Endometrial microvascular endothelial cells (primary cell): ENCODE measurements around the gene POLR3GL. TPM values are rescaled to one million over a fixed set of nuclear protein-coding genes. Genes with fewer than 3 reads are reported as not detected.
"Not testable (repeated sequence)": the region's sequence is repeated elsewhere in the genome, so short reads cannot be mapped to it uniquely, and the experiment has no call there.

ENCODE experiments used
- in situ Hi-C: cut with HindIII; loops from 2 replicates; pipeline ENCODE4 v1.10.0; 2017; ENCODE audit warnings: low sequenced_read_pairs, low pct_unique_long_range_greater_than_20kb; ENCODE audit errors: inconsistent ontology term
- total RNA-seq: library from RNA; depleted of rRNA; stranded (reverse); fragments of >200 nt; gene quantifications from one replicate; pipeline ENCODE4 v1.2.3, GENCODE V29; 2015; ENCODE audit errors: inconsistent ontology term

Gene POLR3GL, protein sequence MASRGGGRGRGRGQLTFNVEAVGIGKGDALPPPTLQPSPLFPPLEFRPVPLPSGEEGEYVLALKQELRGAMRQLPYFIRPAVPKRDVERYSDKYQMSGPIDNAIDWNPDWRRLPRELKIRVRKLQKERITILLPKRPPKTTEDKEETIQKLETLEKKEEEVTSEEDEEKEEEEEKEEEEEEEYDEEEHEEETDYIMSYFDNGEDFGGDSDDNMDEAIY
- total RNA-seq = 11.2 TPM

DNA sequence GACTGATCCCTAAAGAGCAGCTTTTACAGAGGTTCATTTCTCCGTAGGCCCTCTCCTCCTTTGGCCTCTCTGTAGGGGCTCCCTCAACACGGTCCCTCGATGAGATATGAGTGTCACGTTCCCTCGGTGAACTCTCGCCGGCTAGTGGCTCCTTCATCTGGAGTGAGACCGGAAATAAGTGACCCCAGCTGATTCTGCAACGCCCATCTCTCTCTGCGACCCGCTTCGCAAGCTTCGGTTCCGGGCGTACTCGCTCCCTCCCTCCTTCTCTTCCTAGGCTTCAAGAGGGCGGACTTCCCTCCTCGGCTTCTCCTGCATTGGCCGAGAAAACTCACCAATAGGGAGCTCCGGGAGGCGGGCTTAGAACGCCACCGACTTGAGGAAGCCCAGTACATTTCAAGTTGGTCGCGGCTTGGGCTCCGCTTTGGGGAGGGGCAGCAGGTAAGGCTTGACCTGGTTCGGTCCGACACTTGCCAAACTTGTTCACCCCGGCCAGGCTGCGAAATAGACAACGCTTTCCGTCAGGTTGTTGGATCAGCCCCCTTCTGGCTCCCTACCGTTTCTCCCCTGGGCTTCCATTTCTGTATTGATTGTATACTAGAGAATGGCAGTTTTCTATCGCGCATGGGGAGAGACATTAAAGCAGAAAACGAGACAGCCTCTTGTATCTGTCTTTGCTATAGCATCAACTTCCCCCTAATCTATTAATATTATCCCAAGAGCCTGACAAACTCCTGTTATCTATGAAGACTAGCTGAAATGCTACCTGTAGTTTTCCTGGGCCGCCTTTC lies at the start of gene POLR3GL, which contains the start of gene ANKRD34A:
TSS of gene POLR3GL (plus strand) at position 363 of the 791 bp plus-strand sequence. CDS start 10,176 bp downstream, outside the sequence.
TSS of gene ANKRD34A (minus strand) at position 248 of the 791 bp plus-strand sequence. CDS start 2,816 bp downstream, outside the sequence.
- in situ Hi-C loops = loop anchor here (5.0 to 10.0 kb wide), 2 partner anchors 50 to 107 kb away; partner anchors contain the start of genes ITGA10, PEX11B and PIAS3

DNA sequence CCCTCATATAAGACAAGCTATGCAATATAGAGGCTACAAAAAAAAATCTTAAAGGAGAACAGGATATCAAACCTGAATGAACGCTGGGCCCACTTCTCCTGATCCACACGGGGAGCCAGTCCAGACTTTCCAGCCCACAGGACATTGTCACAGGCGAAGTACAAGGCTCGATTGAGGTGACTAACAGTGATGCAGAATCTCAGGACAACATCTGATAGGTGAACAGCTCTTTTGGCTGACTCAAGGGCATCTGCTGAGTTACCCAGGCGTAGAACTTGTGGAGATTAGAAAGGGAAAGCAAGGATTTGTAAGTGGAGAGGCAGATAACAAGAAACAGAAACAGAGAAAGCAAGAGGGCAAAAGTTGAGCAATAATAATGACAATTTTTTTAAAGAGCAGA lies 47.7 kb upstream of the POLR3GL start:
- in situ Hi-C loops = loop anchor here (10.0 kb wide), 1 partner anchor 48 kb away; the partner anchor contains the start of genes ANKRD34A and POLR3GL

DNA sequence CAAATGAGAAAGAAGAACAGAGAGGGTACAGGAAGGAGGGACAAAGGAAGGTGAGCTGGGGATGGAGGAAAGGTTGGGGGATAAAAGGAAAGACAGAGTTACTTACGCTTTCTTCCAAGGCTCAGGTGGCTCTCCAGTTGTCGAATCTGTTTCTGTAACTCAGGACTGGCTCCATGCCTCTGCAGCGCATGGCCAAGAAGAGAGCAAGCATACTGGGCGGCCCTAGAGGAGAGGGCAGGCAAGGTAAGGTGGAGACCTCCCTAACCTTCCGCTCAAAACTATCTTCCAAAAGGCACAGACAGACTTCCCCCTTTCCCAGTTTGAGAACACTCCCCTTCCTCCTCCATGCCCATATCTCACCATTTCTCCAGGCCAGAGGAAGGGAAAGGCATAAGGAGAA lies 46.9 kb upstream of the POLR3GL start:
- in situ Hi-C loops = loop anchor here (10.0 kb wide), 1 partner anchor 47 kb away; the partner anchor contains the start of genes ANKRD34A and POLR3GL

DNA sequence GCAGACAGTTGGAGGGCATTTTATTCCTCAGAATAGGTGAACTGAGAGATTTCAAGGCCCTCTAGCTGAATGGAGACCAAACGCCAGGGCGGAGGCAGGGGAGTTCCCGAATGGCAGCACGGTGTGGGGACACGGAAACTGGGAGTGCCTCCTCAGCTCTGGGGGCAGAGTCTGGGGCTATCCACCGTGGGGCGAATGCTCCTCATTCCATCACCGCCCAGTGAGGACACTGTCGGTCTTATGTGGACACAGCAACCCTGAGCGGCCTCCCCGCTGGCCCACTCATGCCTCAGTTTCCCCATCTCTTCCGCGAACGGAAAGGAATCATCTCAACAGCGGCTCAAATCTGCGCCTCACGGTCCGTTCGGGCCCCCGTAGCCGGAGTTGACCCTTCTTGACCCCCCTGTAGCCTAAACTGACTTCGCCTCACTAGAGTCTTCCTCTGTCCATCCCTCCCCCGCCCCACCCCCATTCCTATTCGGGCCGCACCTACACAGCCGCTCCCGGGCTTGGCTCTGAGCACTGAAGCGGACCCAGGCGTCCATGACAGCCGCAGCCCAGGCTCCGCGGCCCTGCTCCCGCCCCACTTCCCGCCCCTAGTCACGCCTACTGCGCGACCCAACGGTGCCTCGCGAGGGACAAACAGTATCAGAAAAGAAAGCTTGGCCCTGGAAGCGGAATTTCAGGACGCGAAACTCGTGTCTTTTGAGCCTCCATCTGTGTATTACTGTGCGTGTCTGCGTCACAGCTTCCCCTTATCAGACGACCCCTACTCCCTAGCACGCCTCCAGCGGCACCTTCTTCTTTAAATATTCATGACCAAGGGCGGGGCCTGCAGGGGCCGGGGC lies 46.1 kb upstream of the POLR3GL start, which contains the start of gene PEX11B:
TSS of gene PEX11B (minus strand) at position 574 of the 848 bp plus-strand sequence. CDS start at position 545, 29 bp downstream.
- in situ Hi-C loops = loop anchor here (10.0 kb wide), 1 partner anchor 46 kb away; the partner anchor contains the start of genes ANKRD34A and POLR3GL

DNA sequence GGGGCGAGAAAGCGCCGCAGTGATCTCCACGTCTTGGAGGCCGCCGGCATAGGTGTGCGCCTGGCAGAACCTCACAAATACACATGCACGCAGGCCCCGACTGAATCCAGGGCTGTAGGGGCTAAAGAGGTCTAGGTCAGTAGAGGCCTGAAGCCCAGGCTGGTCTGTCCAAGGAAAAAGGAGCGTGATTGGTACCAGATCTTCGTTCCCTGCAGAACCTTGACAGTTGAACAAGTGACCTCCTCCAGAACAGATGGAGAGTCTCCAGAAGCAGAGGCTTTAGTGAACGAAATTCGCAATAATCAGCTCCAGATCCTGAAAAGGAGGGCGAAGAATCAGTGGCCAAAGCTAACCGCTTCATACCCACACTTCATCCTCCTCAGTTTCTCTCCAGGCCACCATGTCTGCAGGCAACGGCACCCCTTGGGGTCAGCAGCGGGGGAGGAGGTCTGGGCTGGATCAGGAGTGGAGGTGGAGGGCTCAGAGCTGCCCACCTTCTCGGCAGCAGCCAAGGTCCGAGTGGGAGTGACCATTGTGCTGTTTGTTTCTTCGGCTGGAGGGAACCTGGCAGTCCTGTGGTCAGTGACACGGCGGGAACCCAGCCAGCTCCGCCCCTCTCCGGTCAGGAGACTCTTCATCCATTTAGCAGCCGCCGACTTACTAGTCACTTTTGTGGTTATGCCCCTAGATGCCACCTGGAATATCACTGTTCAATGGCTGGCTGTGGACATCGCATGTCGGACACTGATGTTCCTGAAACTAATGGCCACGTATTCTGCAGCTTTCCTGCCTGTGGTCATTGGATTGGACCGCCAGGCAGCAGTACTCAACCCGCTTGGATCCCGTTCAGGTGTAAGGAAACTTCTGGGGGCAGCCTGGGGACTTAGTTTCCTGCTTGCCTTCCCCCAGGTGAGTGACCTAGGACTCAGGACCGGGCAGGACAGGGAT lies 45.2 kb upstream of the POLR3GL start:
- in situ Hi-C loops = loop anchor here (10.0 kb wide), 1 partner anchor 46 kb away; the partner anchor contains the start of genes ANKRD34A and POLR3GL

DNA sequence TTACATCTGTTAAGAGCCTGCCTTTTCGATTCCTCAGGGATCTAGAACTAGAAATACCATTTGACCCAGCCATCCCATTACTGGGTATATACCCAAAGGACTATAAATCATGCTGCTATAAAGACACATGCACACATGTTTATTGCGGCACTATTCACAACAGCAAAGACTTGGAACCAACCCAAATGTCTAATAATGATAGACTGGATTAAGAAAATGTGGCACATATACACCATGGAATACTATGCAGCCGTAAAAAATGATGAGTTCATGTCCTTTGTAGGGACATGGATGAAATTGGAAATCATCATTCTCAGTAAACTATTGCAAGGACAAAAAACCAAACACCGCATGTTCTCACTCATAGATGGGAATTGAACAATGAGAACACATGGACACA lies 44.2 kb upstream of the POLR3GL start:
- in situ Hi-C loops = not testable (repeated sequence)

DNA sequence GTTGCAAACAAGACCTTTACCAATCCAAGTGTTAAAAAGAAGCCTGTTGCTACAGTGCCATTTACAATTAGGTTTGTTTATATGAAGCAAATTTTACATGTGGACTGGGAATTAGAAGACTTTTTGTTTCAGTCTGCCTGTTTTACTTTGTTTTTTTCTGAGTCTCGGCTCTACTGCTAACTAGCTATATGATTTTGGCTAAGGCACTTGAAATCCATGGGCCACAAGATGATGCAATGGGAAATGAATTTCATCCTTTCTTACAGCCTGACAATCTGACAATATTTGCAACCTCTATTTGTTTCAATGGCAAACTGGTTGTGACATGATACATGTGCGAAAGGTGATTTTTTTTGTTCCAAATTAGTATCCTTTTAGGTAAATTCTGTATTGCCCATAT lies 42.2 kb upstream of the POLR3GL start:
- in situ Hi-C loops = no loop called here

DNA sequence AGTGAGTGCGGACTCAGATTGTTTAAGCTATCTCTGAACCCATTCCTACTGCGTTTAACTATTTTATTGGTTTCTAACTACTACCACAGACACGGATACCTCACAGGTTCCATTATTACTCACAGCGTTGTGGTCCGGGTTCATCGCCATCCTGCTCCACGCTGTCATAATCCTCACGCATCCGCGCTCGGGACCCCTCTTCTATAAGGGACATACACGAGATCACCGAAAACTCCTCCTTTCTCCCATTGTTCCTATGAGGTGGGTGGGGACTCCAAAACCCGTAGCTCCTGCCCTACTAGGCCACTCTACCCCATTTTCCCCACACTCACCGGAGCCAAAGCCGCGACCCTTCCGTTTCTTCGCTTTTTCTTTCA lies 37.8 kb upstream of the POLR3GL start:
- in situ Hi-C loops = no loop called here

DNA sequence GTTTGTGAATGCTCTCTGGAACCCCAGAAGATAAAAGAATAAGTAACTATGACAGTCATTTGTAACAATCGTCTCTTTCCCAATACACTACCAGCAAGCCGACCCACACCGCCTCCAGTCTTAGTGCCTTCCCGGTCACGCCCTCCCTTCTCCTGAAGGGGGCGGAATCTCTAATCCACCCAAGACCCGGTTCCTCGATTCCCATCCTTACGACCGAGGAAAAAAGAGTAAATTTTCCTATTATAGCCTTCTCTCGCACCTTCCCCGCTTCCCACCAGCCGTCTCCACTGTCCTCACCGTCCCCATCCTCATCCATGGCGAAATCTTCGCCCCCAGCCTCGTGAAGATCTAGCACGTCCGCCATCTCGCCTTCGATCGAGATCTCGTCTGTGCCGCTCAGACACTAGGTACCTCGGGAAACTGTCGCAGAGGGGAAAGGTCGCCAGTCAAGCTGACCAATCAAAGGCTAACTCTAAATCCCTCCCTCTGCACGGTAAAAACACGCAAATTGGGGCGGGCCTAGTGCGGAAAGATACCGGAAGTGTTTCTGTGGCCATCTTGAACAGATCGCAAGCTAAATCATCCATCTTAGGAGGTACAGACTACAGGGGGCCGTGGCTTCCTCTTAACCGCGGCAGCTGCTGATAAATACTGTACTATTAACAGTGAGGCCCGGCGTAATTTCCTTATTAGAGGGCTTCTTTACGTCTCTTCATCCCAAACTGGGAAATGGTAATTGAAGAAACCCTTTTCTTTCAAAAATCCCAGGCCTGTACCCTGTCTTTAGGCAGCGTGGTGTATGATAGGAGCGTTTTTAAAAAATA lies 37.2 kb upstream of the POLR3GL start, which contains the start of gene RBM8A:
TSS of gene RBM8A (minus strand) at position 422 of the 824 bp plus-strand sequence. CDS start at position 364, 58 bp downstream.
- in situ Hi-C loops = no loop called here

DNA sequence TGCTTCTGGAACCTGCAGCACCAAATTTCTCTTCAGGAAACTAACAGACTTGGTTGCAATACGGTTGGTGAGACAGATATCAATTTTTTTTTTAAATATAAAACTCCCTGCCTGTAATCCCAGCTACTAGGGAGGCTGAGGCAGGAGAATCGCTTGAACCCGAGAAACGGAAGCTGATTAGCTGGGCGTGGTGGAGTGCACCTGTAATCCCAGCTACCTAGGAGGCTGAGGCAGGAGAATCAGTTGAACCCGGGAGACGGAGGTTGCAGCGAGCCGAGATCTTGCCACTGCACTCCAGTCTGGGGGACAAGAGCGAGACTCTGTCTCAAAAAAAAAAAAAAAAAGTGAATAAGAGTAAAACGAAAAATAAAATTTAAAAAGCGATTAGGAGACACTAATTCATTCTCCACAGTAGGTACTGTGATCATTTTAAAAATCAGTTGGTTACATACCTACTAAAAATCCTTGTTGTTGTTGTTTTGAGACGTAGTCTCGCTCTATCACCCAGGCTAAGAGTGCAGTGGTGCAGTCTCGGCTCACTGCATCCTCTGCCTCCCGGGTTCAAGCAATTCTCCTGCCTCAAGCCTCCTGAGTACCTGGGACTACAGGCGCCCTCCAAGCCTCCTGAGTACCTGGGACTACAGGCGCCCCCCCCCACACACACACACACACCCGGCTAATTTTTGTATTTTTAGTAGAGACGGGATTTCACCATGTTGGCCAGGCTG lies 36.4 kb upstream of the POLR3GL start:
- in situ Hi-C loops = no loop called here

DNA sequence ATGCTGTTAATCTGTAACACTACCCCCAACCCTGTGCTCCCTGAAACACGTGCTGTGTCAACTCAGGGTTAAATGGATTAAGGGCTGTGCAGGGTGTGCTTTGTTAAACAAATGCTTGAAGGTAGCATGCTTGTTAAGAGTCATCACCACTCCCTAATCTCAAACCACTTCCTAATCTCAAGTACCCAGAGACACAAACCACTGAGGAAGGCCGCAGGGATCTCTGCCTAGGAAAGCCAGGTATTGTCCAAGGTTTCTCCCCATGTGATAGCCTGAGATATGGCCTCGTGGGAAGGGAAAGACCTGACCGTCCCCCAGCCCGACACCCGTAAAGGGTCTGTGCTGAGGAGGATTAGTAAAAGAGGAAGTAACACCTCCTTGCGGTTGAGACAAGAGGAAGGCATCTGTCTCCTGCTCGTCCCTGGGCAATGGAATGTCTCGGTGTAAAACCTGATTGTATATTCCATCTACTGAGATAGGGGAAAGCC lies 31.9 kb upstream of the POLR3GL start:
- in situ Hi-C loops = not testable (repeated sequence)

DNA sequence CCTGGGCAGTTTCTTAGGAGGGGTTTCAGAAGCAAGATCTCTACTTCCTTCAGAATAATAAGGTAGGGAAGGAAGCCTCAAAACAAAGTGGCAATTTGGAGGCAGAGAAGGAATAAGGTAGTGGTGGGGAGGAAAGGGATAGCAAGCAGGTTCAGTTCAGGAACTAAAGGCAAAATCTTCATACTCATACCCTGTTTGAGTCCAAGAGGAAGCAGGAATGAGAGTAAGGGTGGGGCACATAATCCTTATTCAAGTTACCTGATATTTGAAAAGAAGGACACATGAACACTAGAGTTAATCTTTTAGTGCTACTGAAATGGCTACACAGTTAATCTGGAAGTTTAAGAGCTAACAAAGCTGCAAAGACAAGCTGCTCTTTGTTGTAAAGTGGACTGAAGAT lies 28.8 kb upstream of the POLR3GL start:
- in situ Hi-C loops = no loop called here

DNA sequence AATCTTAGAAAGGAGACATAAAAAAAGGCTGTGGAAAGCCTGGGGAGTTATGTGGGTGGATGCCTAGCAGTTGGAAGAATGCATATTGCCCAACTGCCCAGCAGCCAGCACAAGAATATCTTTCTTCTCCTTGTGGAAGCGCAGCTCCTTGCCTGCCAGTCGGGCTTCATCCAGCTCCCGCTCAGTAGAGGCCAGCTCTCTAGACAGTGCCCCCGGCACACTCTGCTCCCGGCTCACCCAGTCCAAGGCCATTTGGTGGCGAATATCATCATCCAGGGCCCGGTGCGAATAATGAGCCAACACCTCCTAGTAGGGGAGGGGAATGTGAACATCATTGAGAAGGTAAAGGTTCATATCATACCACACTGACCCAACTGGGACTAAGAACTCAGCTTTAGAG lies 28.2 kb upstream of the POLR3GL start:
- in situ Hi-C loops = no loop called here

DNA sequence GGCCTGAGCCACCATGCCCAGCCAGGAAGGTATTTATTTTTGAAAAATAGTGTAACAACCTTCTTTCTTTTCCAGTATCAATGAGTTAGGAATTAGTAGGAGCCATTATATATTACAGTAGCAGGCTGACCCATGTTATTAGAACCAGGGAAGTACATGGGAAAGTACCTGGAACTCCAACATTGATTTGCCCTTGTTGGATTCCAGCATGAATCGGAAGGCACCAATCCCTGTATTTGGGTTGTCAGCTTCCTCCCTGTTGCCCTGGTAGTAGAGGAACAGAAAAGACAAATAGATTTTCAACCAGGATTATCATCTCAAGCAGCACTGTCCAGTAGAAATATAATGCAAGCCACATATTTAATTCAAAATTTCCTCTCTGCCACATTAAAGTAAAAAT lies 27.1 kb upstream of the POLR3GL start:
- in situ Hi-C loops = no loop called here

DNA sequence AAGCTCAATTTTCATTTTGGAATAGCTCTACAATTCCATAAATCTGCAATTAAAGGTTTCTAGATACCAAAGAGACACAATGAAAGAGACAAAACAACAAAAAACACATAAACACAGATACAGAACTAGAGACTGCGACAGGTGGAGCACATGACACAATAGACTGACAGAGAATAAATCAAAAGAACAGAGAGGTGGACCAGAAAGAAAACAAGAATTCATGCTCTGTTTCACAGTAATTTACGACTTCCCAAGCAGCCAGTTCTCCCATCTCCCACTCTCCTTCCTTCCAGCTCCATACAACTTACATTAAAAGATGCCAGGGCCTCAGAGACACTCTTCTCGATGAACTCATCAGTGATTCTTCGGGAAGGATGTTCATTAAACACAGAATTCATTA lies 22.1 kb upstream of the POLR3GL start:
- in situ Hi-C loops = no loop called here

DNA sequence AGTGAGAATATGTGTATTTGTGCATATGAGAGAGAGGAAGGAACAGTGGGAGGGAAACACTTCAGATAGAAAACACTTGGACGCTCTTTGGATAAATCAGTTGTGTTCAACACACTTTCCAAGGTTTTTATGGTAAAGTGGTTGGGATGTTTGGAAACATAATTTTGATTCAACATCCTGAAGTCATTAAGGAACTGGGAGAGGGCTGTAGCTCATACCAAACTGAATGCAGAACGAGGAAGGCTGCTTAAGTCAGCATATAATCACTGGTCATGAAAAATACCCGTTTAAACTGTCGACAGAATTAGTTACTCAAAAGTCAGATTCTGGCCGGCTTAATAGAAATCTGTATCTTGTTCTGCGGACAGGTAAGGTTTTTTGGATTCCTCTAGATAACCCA lies 21.6 kb upstream of the POLR3GL start:
- in situ Hi-C loops = no loop called here
